CD4-positive, alpha-beta T cell treated with Interleukin-1 beta for 1 hour (primary cell): ENCODE measurements around the gene CD300E.
"Not testable (repeated sequence)": the region's sequence is repeated elsewhere in the genome, so short reads cannot be mapped to it uniquely, and the experiment has no call there.

Source experiments
- DNase-seq, 2 donors: peaks; one replicate each; pipeline ENCODE4 v3.0.0-alpha.2; 2020 to 2022

CD300E gene

GRCh38 chr17:74633326-74633725 is 9.8 kb upstream of the CD300E start:
- no peak for DNase-seq

GRCh38 chr17:74632617-74633016 is 9.1 kb upstream of the CD300E start:
- DNase-seq = peak in 1 of 2 donors; percentile 66

GRCh38 chr17:74631468-74632450 is 8.2 kb upstream of the CD300E start:
- DNase-seq = peak; percentile 10 to 63

- not testable (repeated sequence) for DNase-seq
Observed at GRCh38 chr17:74630251-74630650, 6.7 kb upstream of the CD300E start.

- DNase-seq = no peak
Observed at GRCh38 chr17:74625661-74626060, 2.1 kb upstream of the CD300E start.

GRCh38 chr17:74624131-74624530 is 593 bp upstream of the CD300E start:
- no peak for DNase-seq

GRCh38 chr17:74619077-74619673 is 4.4 kb downstream of the CD300E start:
- DNase-seq = no peak

GRCh38 chr17:74618451-74618850 is 5.1 kb downstream of the CD300E start:
- no peak for DNase-seq

- DNase-seq = no peak
Observed at GRCh38 chr17:74616696-74617095, 6.8 kb downstream of the CD300E start.

- DNase-seq = no peak
Observed at GRCh38 chr17:74612046-74612445, 11.5 kb downstream of the CD300E start.

GRCh38 chr17:74610108-74610507 is 13.4 kb downstream of the CD300E start:
- no peak for DNase-seq

- DNase-seq = no peak
Observed at GRCh38 chr17:74608511-74608910, 15.0 kb downstream of the CD300E start.

GRCh38 chr17:74607221-74607620 is 16.3 kb downstream of the CD300E start:
- no peak for DNase-seq

- no peak for DNase-seq
Observed at GRCh38 chr17:74606050-74606449, 17.5 kb downstream of the CD300E start.

GRCh38 chr17:74605361-74605760 is 18.2 kb downstream of the CD300E start:
- DNase-seq = no peak

GRCh38 chr17:74604761-74605160 is 18.8 kb downstream of the CD300E start:
- no peak for DNase-seq

- DNase-seq = no peak
Observed at GRCh38 chr17:74604200-74604599, 19.3 kb downstream of the CD300E start.

GRCh38 chr17:74603746-74604145 is 19.8 kb downstream of the CD300E start:
- no peak for DNase-seq

- DNase-seq = no peak
Observed at GRCh38 chr17:74603037-74603635, 20.4 kb downstream of the CD300E start.

GRCh38 chr17:74601944-74602572 is 21.5 kb downstream of the CD300E start:
- DNase-seq = peak in 1 of 2 donors; percentile 41

- peak in 1 of 2 donors; percentile 36 for DNase-seq
Observed at GRCh38 chr17:74599448-74599939, 24.0 kb downstream of the CD300E start.

- DNase-seq = no peak
Observed at GRCh38 chr17:74599023-74599399, 24.5 kb downstream of the CD300E start.
